ENCODE data around the gene CTSE.

- TF ChIP-seq POLR2A (IDR thresholded peaks at IDR 0.05; ENCODE audit: low read depth) = no peak
- TF ChIP-seq POLR2AphosphoS5 (IDR thresholded peaks at IDR 0.05) = no peak
These were observed 49.0 kb downstream of the CTSE start for GRCh38 chr1:205974712-205975111.

Data from esophagus muscularis mucosa (tissue), 2 donors.